Heart right ventricle (tissue), 16 donors: ENCODE data around the gene PTPRN2. TPM values are rescaled to one million over a fixed set of nuclear protein-coding genes. Genes with fewer than 3 reads are reported as not detected.

Experiments used
- ATAC-seq, 8 donors: fragments of 200-7000 bp; cut with Tn5 transposase; one replicate each; pipeline ENCODE4 v1.9.1; 2020; ENCODE audit warnings: mild to moderate bottlenecking in 8 of 8, moderate library complexity in 8 of 8, moderate number of reproducible peaks in 1 of 8
- DNase-seq, 2 donors: peaks; one replicate each; pipeline ENCODE4 v3.0.0-alpha.2; 2020
- H3K27ac ChIP-seq, 10 donors: fragments of 200-600 bp; sonication (generic) in 2 of 10; one replicate each; pipeline versions ENCODE4 v1.5.0 to v1.8.0; 2020 to 2022; ENCODE audit warnings: mild to moderate bottlenecking in 3 of 10
- H3K27me3 ChIP-seq, 7 donors: fragments of 200-600 bp; one replicate each; pipeline ENCODE4 v1.8.0; 2021 to 2022; ENCODE audit warnings: mild to moderate bottlenecking in 2 of 7
- H3K36me3 ChIP-seq, 9 donors: fragments of 200-600 bp; sonication (generic) in 1 of 9; one replicate each; pipeline versions ENCODE4 v1.5.0 to v1.8.0; 2020 to 2022; ENCODE audit warnings: mild to moderate bottlenecking in 2 of 9
- H3K4me1 ChIP-seq, 9 donors: fragments of 200-600 bp; sonication (generic) in 1 of 9; one replicate each; pipeline versions ENCODE4 v1.5.0 to v1.8.0; 2020 to 2022; ENCODE audit warnings: mild to moderate bottlenecking in 4 of 9
- H3K4me3 ChIP-seq, 10 donors: fragments of 200-600 bp; sonication (generic) in 2 of 10; one replicate each; pipeline versions ENCODE4 v1.5.0 to v1.8.0; 2020 to 2022; ENCODE audit warnings: mild to moderate bottlenecking in 7 of 10, moderate library complexity in 2 of 10
- H3K9me3 ChIP-seq, 11 donors: fragments of 200-600 bp in 10 of 11; sonication (generic) in 2 of 11; one replicate each; pipeline versions ENCODE4 v1.5.0 to v1.8.0; 2013 to 2022; ENCODE audit warnings: mild to moderate bottlenecking in 2 of 11, control low read depth in 1 of 11, moderate library complexity in 1 of 11
- CTCF ChIP-seq, 9 donors: fragments of 200-600 bp; sonication (generic) in 2 of 9; IDR thresholded peaks; one replicate each; pipeline versions ENCODE4 v1.5.0 to v1.8.0; 2021 to 2022; ENCODE audit warnings: antibody characterized with exemption in 9 of 9, mild to moderate bottlenecking in 5 of 9, moderate library complexity in 1 of 9
- WGBS, 2 donors: extraction: QIAGEN DNeasy Blood & Tissue Kit; methylation state at CpG; one replicate each; pipeline ENCODE4 v1.1.7; 2013; ENCODE audit warnings: inconsistent platforms in 1 of 2; 5-methylcytosine and 5-hydroxymethylcytosine counted together
- intact Hi-C, 10 donors: fragments of 100-400 bp; cut with DNase I; formaldehyde crosslinking; loops; one replicate each; pipeline versions ENCODE4 v1.11.1 to v1.14.2; 2022
- polyA plus RNA-seq, 2 donors: library from polyadenylated mRNA; stranded (reverse); fragments of 200-250 nt; gene quantifications; one replicate each; pipeline ENCODE4 v1.2.3, GENCODE V29; 2013
- total RNA-seq, 10 donors: library from RNA; stranded (reverse); fragmentation: NEBNext Ultra II Directional in 3 of 10; extraction: Animal tissue kit (Norgen Biotek cat#: 25700) in 3 of 10; gene quantifications; one replicate each; pipeline versions ENCODE4 v1.2.1 to v1.2.4, GENCODE V29; 2021 to 2023
- donor health status: Arrhythmogenic right ventricular cardiomyopathy.
- donor health status: ischemic (EF 13 %, LVEDD 7.1; RV severe dilation, severe dysfunction).
- donor health status: healthy with polysubstance abuse.
- donor health status: DM: no; HTN: yes; CAD: no.
- donor health status: DM: no; HTN: no; CAD: no.
- donor health status: ischemic (EF 25% LVEDD 6.9; RV normal size, moderate dysfunction).
- donor health status: ischemic (EF 25% LVEDD 5.7; RV mildly dilated, moderate dysfunction).
- donor health status: healthy.
- donor health status: DM: yes; HTN: yes; CAD: no.
- donor health status: Ischemic cardiomyopathy.
- donor health status: ischemic (EF 35%, LVEDD 5.7; RV mildly dilated, moderate dysfunction).
- donor health status: nonischemic (EF 11% LVEDD 7.7; RV severe dilation, severe dysfunction).
- donor health status: DM: yes; HTN: yes; CAD: no.
- donor health status: PGD.
- donor health status: ischemic (EF 29% LVEDD 5.4; RV normal size, mild dysfunction).
- donor health status: nonischemic (EF 23%, LVEDD 6.1; RV moderate dilation, normal function).

Gene PTPRN2
- total and polyA plus RNA-seq, 12 donors = 0.82 to 1.8 (median 1.3) TPM

DNA sequence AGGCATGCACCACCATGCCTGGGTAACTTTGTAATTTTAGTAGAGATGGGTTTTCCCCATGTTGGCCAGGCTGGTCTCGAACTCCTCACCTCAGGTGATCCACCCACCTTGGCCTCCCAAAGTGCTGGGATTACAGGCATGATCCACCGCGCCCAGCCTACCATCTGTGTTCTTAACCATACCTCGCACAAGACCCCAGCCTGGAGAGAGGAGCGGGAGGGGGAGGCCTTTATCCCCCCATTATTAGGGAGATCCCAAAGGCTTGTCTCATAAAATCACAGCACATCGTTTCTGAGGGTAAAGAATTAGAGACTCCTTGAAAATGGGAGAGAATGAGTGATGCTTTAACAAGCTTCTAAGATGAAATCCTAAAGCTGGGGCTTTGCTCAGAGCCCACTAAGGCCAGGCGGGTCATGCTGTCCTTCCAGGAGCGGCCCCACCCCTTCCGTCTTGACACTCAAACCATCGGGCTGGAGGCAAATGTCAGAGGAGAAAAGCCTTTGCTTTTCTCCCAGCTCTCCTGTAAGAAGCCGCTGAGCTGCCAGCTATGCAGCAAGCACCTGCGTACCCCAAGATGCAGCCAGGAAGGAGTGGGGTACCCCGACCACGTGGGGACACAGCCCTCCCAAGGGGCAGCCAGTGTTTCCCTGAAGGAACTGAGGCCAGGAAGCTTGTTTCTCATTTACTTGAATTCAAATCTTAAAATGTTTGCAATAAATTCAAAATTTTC, 339.7 kb downstream of the PTPRN2 start:
- ATAC-seq (no peak), DNase-seq (no peak)
- Histone ChIP-seq H3K9me3 (peaks cover 0 to 25% (median 0%) of the 10 kb centered on the region in 11 donors), H3K36me3 (no peaks in the 10 kb centered on the region), H3K27me3 (peaks cover 0 to 3% (median 0%) of the 10 kb centered on the region in 7 donors), H3K27ac (no peak overlapping the region), H3K4me1 (no peaks in the 10 kb centered on the region), H3K4me3 (no peak overlapping the region)
- 82 to 83% methylated on average over 14 of the region's 14 CpGs for WGBS, 2 donors
- intact Hi-C loops = no loop called here
- no peak for TF ChIP-seq CTCF (IDR thresholded peaks at IDR 0.05)

DNA sequence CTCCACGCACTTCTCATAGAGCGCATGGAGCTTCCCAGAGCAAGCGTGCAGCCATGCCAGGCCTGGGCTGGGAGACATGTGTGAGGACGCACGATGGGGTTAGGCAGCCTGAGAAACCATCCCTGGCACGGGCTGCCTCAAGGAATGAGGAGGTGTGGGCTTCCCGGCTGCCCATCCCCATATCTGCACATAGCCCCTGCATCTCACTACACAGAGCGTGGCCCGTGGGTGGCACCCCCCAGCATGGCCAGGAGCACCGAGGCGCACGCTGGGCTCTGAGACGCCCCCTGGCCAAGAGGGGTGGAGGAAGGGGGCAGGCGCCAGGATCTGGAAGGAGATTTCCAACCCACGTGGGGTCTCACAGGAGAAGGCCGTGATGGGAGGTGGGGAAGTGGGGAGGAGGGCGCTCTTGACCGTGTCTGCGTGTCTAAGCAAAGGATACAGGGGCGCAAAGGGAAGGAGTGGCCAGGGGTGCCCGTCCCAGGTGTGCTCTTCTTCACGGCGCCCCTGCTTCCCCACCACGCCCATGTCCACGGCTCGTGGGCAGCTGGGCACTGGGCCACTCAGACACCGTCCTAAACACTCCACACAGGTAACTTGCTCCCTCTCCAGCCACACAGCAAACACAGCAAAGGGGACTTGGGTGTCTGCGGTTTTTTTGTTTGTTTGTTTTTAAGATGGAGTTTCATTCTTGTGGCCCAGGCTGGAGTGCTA, 340.5 kb downstream of the PTPRN2 start:
- WGBS, 2 donors = 84 to 90% methylated on average over 28 of the region's 28 CpGs
- intact Hi-C loops = no loop called here
- Histone ChIP-seq H3K9me3 (peaks cover 0 to 25% (median 0%) of the 10 kb centered on the region in 11 donors), H3K27ac (no peak overlapping the region), H3K4me1 (no peaks in the 10 kb centered on the region), H3K27me3 (peaks cover 0 to 6% (median 0%) of the 10 kb centered on the region in 7 donors), H3K4me3 (no peak overlapping the region), H3K36me3 (no peaks in the 10 kb centered on the region)
- ATAC-seq = no peak
- TF ChIP-seq CTCF (IDR thresholded peaks at IDR 0.05) = no peak
- no peak for DNase-seq

DNA sequence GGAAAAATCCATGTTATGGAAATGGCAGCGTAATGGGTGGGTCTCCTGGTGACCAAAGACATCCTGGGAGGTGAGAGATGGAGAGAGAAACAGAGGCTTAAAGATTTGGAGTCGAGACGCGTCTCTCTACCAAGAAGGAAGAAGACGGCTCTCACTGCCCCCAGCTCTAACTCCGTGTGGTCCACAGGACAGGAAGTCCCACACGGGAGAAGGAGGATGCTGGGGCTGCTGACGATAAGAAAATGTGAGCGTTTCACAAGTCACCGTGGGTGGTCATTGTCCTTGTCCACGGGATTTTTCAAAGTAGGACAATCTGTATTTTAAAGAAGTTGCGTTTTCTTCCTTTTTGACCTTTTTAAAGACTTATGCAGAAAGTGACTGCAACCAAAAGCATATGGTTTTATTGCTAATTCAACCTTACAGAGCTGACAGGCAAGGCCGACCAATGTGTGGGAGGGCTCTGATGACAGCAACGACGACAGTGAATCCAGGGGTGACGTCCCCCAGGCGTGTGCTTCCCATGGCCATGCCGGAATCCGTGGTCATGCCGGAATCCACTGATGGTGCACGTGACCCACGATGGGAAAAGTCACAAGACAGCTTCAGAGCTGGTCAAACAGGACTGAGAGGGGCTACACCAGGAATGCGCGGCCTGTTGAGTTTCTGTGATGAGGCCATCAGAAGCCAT, 341.2 kb downstream of the PTPRN2 start:
- 86 to 87% methylated on average over 24 of the region's 24 CpGs for WGBS, 2 donors
- DNase-seq = no peak

More for the DNA sequence above, 341.2 kb downstream of the PTPRN2 start:
- Histone ChIP-seq H3K36me3 (no peaks in the 10 kb centered on the region), H3K27ac (no peak overlapping the region), H3K9me3 (peaks cover 0 to 25% (median 0%) of the 10 kb centered on the region in 11 donors), H3K27me3 (peaks cover 0 to 6% (median 0%) of the 10 kb centered on the region in 7 donors), H3K4me1 (no peaks in the 10 kb centered on the region), H3K4me3 (no peak overlapping the region)
- no peak for TF ChIP-seq CTCF (IDR thresholded peaks at IDR 0.05)
- no peak for ATAC-seq
- intact Hi-C loops = no loop called here
